ENCODE measurements around the gene GABRG3. TPM values are rescaled to one million over a fixed set of nuclear protein-coding genes. Genes with fewer than 3 reads are reported as not detected.

The GABRG3 gene
- total and polyA plus RNA-seq, 12 donors = 0.08 to 1.1 (median 0.44) TPM; not detected in 5

GRCh38 chr15:27293607-27294006, 322.6 kb downstream of the GABRG3 start:
- Histone ChIP-seq H3K9me3 (replicated peaks in 1 of 3) (no peaks in the 10 kb centered on the region), H3K4me1 (replicated peaks in 1 of 2) (no peaks in the 10 kb centered on the region), H3K27ac (no peak overlapping the region), H3K4me3 (no peak overlapping the region), H3K27me3 (no peaks in the 10 kb centered on the region), H3K36me3 (replicated peaks in 1 of 2) (no peaks in the 10 kb centered on the region)
- no peak for DNase-seq
- TF ChIP-seq CTCF (IDR thresholded peaks at IDR 0.05) (no peak), POLR2A (IDR thresholded peaks at IDR 0.05) (no peak)
- intact Hi-C loops (cut with DNase I) = no loop called here
- whole genome bisulfite sequencing, 4 donors = 94 to 100% (median 95%) methylated on average over 1 of the region's 1 CpG

GRCh38 chr15:27317736-27318135, 346.8 kb downstream of the GABRG3 start:
- no peaks in the 10 kb centered on the region for H3K4me1 ChIP-seq (replicated peaks in 1 of 2)
- H3K9me3 ChIP-seq (replicated peaks in 1 of 3) = no peaks in the 10 kb centered on the region

GRCh38 chr15:27323801-27324200, 352.8 kb downstream of the GABRG3 start:
- WGBS, 4 donors = 77 to 84% (median 81%) methylated on average over 9 of the region's 9 CpGs
- intact Hi-C loops (cut with DNase I) = no loop called here
- Histone ChIP-seq H3K9me3 (replicated peaks in 1 of 3) (no peaks in the 10 kb centered on the region), H3K4me3 (no peak overlapping the region), H3K36me3 (replicated peaks in 1 of 2) (no peaks in the 10 kb centered on the region), H3K4me1 (replicated peaks in 1 of 2) (no peaks in the 10 kb centered on the region), H3K27me3 (no peaks in the 10 kb centered on the region), H3K27ac (no peak overlapping the region)
- DNase-seq = no peak
- no peak for TF ChIP-seq CTCF (IDR thresholded peaks at IDR 0.05)
- no peak for TF ChIP-seq POLR2A (IDR thresholded peaks at IDR 0.05)

More at GRCh38 chr15:27317736-27318135, 346.8 kb downstream of the GABRG3 start:
- TF ChIP-seq POLR2A (IDR thresholded peaks at IDR 0.05) = no peak
- TF ChIP-seq CTCF (IDR thresholded peaks at IDR 0.05) = no peak
- no peak overlapping the region for H3K27ac ChIP-seq
- H3K36me3 ChIP-seq (replicated peaks in 1 of 2) = no peaks in the 10 kb centered on the region
- WGBS, 4 donors = 75 to 91% (median 80%) methylated on average over 5 of the region's 5 CpGs
- intact Hi-C loops (cut with DNase I) = no loop called here
- H3K27me3 ChIP-seq = no peaks in the 10 kb centered on the region
- no peak for DNase-seq
- no peak overlapping the region for H3K4me3 ChIP-seq

GRCh38 chr15:27324886-27325615, 354.1 kb downstream of the GABRG3 start:
- Histone ChIP-seq H3K4me3 (no peak overlapping the region), H3K27me3 (no peaks in the 10 kb centered on the region), H3K27ac (no peak overlapping the region), H3K9me3 (replicated peaks in 1 of 3) (no peaks in the 10 kb centered on the region), H3K4me1 (replicated peaks in 1 of 2) (no peaks in the 10 kb centered on the region), H3K36me3 (replicated peaks in 1 of 2) (no peaks in the 10 kb centered on the region)
- TF ChIP-seq CTCF (IDR thresholded peaks at IDR 0.05) (no peak), POLR2A (IDR thresholded peaks at IDR 0.05) (no peak)
- no peak for DNase-seq
- WGBS, 4 donors = 78 to 84% (median 84%) methylated on average over 4 of the region's 4 CpGs
- intact Hi-C loops (cut with DNase I) = no loop called here

Data from adrenal gland (tissue), 12 donors.